ENCODE measurements around the gene PSMD8. TPM values are rescaled to one million over a fixed set of nuclear protein-coding genes. Genes with fewer than 3 reads are reported as not detected.

PSMD8 gene
- total and polyA plus RNA-seq, 2 of the 8 experiments (the other 6 are each of a cell fraction or from before 2014, with no cell fraction given): 170 to 486 TPM

GRCh38 chr19:38400361-38400760 is 26.0 kb downstream of the PSMD8 start:
- no peak overlapping the region for H2BK20ac ChIP-seq (ENCODE audit: low read length)
- peaks cover 2 to 46% (median 43%) of the 10 kb centered on the region in 4 experiments for H3K27me3 ChIP-seq (replicated peaks in 1 of 4; ENCODE audit: control insufficient read depth in 3 of 4, extremely low read depth in 1 of 4, insufficient read depth in 3 of 4, low read length in 3 of 4)
- H4K20me1 ChIP-seq (replicated peaks in 1 of 2; ENCODE audit: control insufficient read depth in 1 of 2, insufficient read depth in 2 of 2, low read length in 2 of 2): no peaks in the 10 kb centered on the region
- no peak overlapping the region; the same call in 1 of the 2 replicates for H4K8ac ChIP-seq (ENCODE audit: extremely low read depth, insufficient read depth, low read length)
- no peak overlapping the region for H2AFZ ChIP-seq (ENCODE audit: low read length)
- no peak overlapping the region for H4K91ac ChIP-seq (replicated peaks; ENCODE audit: insufficient read length, low read length)
- 73% methylated on average over 5 of the region's 5 CpGs; no CpG with 5 or more reads in 1 of the 2 experiments for WGBS, 2 experiments (ENCODE audit: extremely low coverage in 1 of 2, insufficient coverage in 1 of 2, insufficient read length in 1 of 2, insufficient replicate concordance in 2 of 2, low coverage in 1 of 2, low lambda C conversion rate in 2 of 2, missing lambda C conversion rate in 1 of 2)
- H3K4me3 ChIP-seq (ENCODE audit: extremely low read depth in 1 of 4, insufficient read depth in 2 of 4, low read depth in 3 of 4, low read length in 4 of 4): no peak overlapping the region
- peaks cover 0 to 11% (median 0%) of the 10 kb centered on the region in 4 experiments; a peak in 1 of 8 replicates for H3K36me3 ChIP-seq (ENCODE audit: control insufficient read depth in 2 of 4, insufficient read depth in 4 of 4, low read length in 3 of 4)
- H2BK15ac ChIP-seq (ENCODE audit: low read length): peak overlapping the region; percentile 40; the same call in 1 of the 2 replicates
- H3K79me1 ChIP-seq (ENCODE audit: low read depth, low read length): no peaks in the 10 kb centered on the region
- H3K18ac ChIP-seq (ENCODE audit: extremely low read depth, low read length): no peak overlapping the region
- CTCF ChIA-PET (ENCODE audit: partially characterized antibody): interaction anchor here (0.6 to 1.4 kb wide), 3 partner anchors 16 to 315 kb away, joined by 3 to 4 read pairs (median 3); no protein-coding TSS in a partner anchor
- TF ChIP-seq POU5F1 (IDR thresholded peaks at IDR 0.05; ENCODE audit: low read depth, low read length) (no peak), RBBP5 (IDR thresholded peaks at IDR 0.05; ENCODE audit: borderline replicate concordance, low read depth, low read length) (no peak)
- H2BK5ac ChIP-seq (ENCODE audit: low read depth, low read length): no peak overlapping the region
- H2AK5ac ChIP-seq (ENCODE audit: low read depth, low read length): no peak overlapping the region
- no peak overlapping the region for H2BK120ac ChIP-seq (replicated peaks; ENCODE audit: low read depth, low read length)
- peaks cover 5% of the 10 kb centered on the region; the same call in 1 of the 2 replicates for H3K23me2 ChIP-seq (ENCODE audit: low read depth, low read length)
- H3K4me2 ChIP-seq (ENCODE audit: insufficient read depth in 1 of 2, low read depth in 2 of 2, low read length in 2 of 2): no peak overlapping the region
- no peak overlapping the region for H3K9ac ChIP-seq (replicated peaks in 1 of 4; ENCODE audit: extremely low read depth in 1 of 4, low read depth in 3 of 4, low read length in 3 of 4)
- no peaks in the 10 kb centered on the region for H3K79me2 ChIP-seq (ENCODE audit: control insufficient read depth in 1 of 2, insufficient read depth in 2 of 2, low read length in 2 of 2)
- no peak overlapping the region for H3K27ac ChIP-seq (ENCODE audit: low read depth, low read length)
- FAIRE-seq (no peak), DNase-seq (ENCODE audit: low read depth in 1 of 2, low spot score in 2 of 2) (no peak)
- POLR2A ChIA-PET (ENCODE audit: partially characterized antibody): interaction anchor here (0.6 to 6.1 kb wide), 8 partner anchors 11 to 115 kb away, joined by 3 to 38 read pairs (median 4); partner anchors contain the start of genes GGN and SPRED3
- H3K23ac ChIP-seq (ENCODE audit: insufficient read length): no peak overlapping the region
- H3K56ac ChIP-seq (replicated peaks; ENCODE audit: insufficient read length, low read depth, low read length): no peak overlapping the region
- no peaks in the 10 kb centered on the region for H3K9me3 ChIP-seq (ENCODE audit: insufficient read depth in 2 of 2, low read depth in 1 of 2, low read length in 1 of 2)
- no peak overlapping the region for H3K4ac ChIP-seq (replicated peaks; ENCODE audit: insufficient read length, low read depth, low read length)
- H2BK12ac ChIP-seq (ENCODE audit: low read depth, low read length): no peak overlapping the region
- H3K4me1 ChIP-seq (replicated peaks in 1 of 4; ENCODE audit: control insufficient read depth in 3 of 4, insufficient read depth in 4 of 4, low read length in 3 of 4): no peaks in the 10 kb centered on the region; a peak in 2 of 7 replicates
- H4K5ac ChIP-seq (ENCODE audit: insufficient read length, low read depth, low read length): no peak overlapping the region
- no peak overlapping the region for H3K14ac ChIP-seq (ENCODE audit: insufficient read length)

Measured in H1 (cell line).